GM23338 (cell line): ENCODE data around the gene F12. TPM values are rescaled to one million over a fixed set of nuclear protein-coding genes. Genes with fewer than 3 reads are reported as not detected.
A peak's percentile ranks its signal among the peaks of the same experiment; 100 is the strongest.

Experiments used
- ATAC-seq: fragments of 200-7000 bp; cut with Tn5 transposase; 3 replicates; pipeline ENCODE4 v1.9.1; 2020
- DNase-seq: peaks from one replicate; pipeline ENCODE4 v3.0.0-alpha.2; 2015; ENCODE audit warnings: low spot score
- H2AFZ ChIP-seq: fragments of 200-600 bp; sonication (generic); 2 replicates; pipeline ENCODE4 v1.8.0; 2016; ENCODE audit warnings: antibody characterized with exemption, mild to moderate bottlenecking, moderate library complexity
- H3F3A ChIP-seq: fragments of 200-600 bp; sonication (generic); replicated peaks from 2 replicates; pipeline ENCODE4 v1.8.0; 2017; ENCODE audit warnings: antibody characterized with exemption, mixed run types, low read depth
- H3K27ac ChIP-seq: fragments of 200-600 bp; sonication (generic); 2 replicates; pipeline ENCODE4 v1.6.1; 2016; ENCODE audit warnings: low read depth
- H3K27me3 ChIP-seq: fragments of 200-600 bp; sonication (generic); 2 replicates; pipeline ENCODE4 v1.8.0; 2016; ENCODE audit warnings: mild to moderate bottlenecking, mixed run types, moderate library complexity; ENCODE audit not compliant: insufficient read depth
- H3K36me3 ChIP-seq: fragments of 200-600 bp; sonication (generic); 2 replicates; pipeline ENCODE4 v1.8.0; 2016; ENCODE audit warnings: mild to moderate bottlenecking; ENCODE audit not compliant: insufficient read depth
- H3K4me1 ChIP-seq: fragments of 200-600 bp; sonication (generic); 2 replicates; pipeline ENCODE4 v1.8.0; 2016; ENCODE audit warnings: mild to moderate bottlenecking, moderate library complexity; ENCODE audit not compliant: insufficient read depth
- H3K4me2 ChIP-seq: fragments of 200-600 bp; sonication (generic); 2 replicates; pipeline ENCODE4 v1.7.1; 2017; ENCODE audit warnings: mixed run types
- H3K4me3 ChIP-seq: fragments of 200-600 bp; sonication (generic); 2 replicates; pipeline ENCODE4 v1.6.1; 2016; ENCODE audit warnings: mixed run types
- H3K79me2 ChIP-seq: fragments of 200-600 bp; sonication (generic); replicated peaks from 2 replicates; pipeline ENCODE4 v1.8.0; 2017; ENCODE audit warnings: mild to moderate bottlenecking; ENCODE audit not compliant: insufficient read depth
- H3K9me2 ChIP-seq: fragments of 200-600 bp; sonication (generic); 2 replicates; pipeline ENCODE4 v1.8.0; 2017; ENCODE audit not compliant: insufficient read depth
- H4K20me1 ChIP-seq: fragments of 200-600 bp; sonication (generic); replicated peaks from 2 replicates; pipeline ENCODE4 v1.8.0; 2017; ENCODE audit warnings: mild to moderate bottlenecking; ENCODE audit not compliant: insufficient read depth
- H3K27ac Mint-ChIP-seq: 2 replicates; pipeline ENCODE4 v1.8.0; 2020; ENCODE audit warnings: inconsistent platforms, mild to moderate bottlenecking, moderate library complexity, mixed read lengths
- H3K27me3 Mint-ChIP-seq: 3 replicates; pipeline ENCODE4 v1.8.0; 2022; ENCODE audit warnings: low read depth, mild to moderate bottlenecking, moderate library complexity, mixed read lengths, inconsistent platforms; ENCODE audit not compliant: insufficient read depth, poor library complexity
- H3K36me3 Mint-ChIP-seq: 3 replicates; pipeline ENCODE4 v1.8.0; 2021; ENCODE audit warnings: low read depth, mild to moderate bottlenecking, inconsistent platforms, moderate library complexity, mixed read lengths
- H3K4me1 Mint-ChIP-seq: 3 replicates; pipeline ENCODE4 v1.8.0; 2020; ENCODE audit warnings: mild to moderate bottlenecking, inconsistent platforms, mixed read lengths
- H3K4me3 Mint-ChIP-seq: 3 replicates; pipeline ENCODE4 v1.8.0; 2021; ENCODE audit warnings: moderate library complexity, mild to moderate bottlenecking, inconsistent platforms, mixed read lengths
- H3K9me3 Mint-ChIP-seq: 3 replicates; pipeline ENCODE4 v1.8.0; 2020; ENCODE audit warnings: moderate library complexity, mild to moderate bottlenecking, inconsistent platforms, mixed read lengths
- EZH2 ChIP-seq: fragments of 200-600 bp; sonication (generic); IDR thresholded peaks from one replicate; pipeline ENCODE4 v1.8.0; 2017; ENCODE audit warnings: antibody characterized with exemption, mild to moderate bottlenecking, low read depth; ENCODE audit not compliant: unreplicated experiment
- JUNB ChIP-seq: IDR thresholded peaks from one replicate; pipeline ENCODE4 v1.6.1; 2016; ENCODE audit warnings: antibody characterized with exemption; ENCODE audit not compliant: unreplicated experiment
- POLR2AphosphoS5 ChIP-seq: IDR thresholded peaks from 2 replicates; pipeline ENCODE4 v1.6.1; 2016; ENCODE audit warnings: antibody characterized with exemption, low read depth
- ZNF462 ChIP-seq: fragments of 250-450 bp; sonication (Bioruptor Pico); IDR thresholded peaks from 2 replicates; pipeline ENCODE4 v1.5.0; 2020; ENCODE audit warnings: mild to moderate bottlenecking, moderate library complexity
- polyA plus RNA-seq: library from polyadenylated mRNA; unstranded; fragments of >200 nt; fragmentation: Nextera tagmentation; extraction: Ambion mirVana; gene quantifications from 2 replicates; pipeline ENCODE4 v1.2.1, GENCODE V29; 2016
- total RNA-seq: library from RNA; depleted of rRNA; stranded (reverse); fragments of >200 nt; shearing (Covaris generic); gene quantifications from 2 replicates; pipeline ENCODE4 v1.2.3, GENCODE V29; 2014
- TF ChIP-seq, protein P1 (sequence below), 2 experiments: fragments of 200-600 bp in 1 of 2; sonication (generic) in 1 of 2; conservative IDR thresholded peaks; 2 replicates each; pipeline versions ENCODE4 v1.5.1 to v1.6.1; 2016 to 2017; ENCODE audit warnings: antibody characterized with exemption in 2 of 2, low read depth in 2 of 2, mild to moderate bottlenecking in 2 of 2, moderate library complexity in 1 of 2

The F12 gene
- total and polyA plus RNA-seq, 2 experiments from 2014 or later = 2.9 to 8.0 TPM

GRCh38 chr5:177390363-177391300 is 18.7 kb downstream of the F12 start:
- no peaks in the 10 kb centered on the region for H4K20me1 ChIP-seq
- DNase-seq (peak; percentile 94), ATAC-seq (peak; percentile 88)
- H3K9me3 Mint-ChIP-seq = no peaks in the 10 kb centered on the region
- no peak overlapping the region; the same call in 1 of the 2 replicates for H2AFZ ChIP-seq
- H3F3A ChIP-seq = 0 out of 2 replicates have a peak, but pooled peaks cover 8% of the 10 kb centered on the region
- no peak overlapping the region for H3K4me3 Mint-ChIP-seq
- H3K36me3 ChIP-seq = no peaks in the 10 kb centered on the region
- peaks cover 31% of the 10 kb centered on the region for H3K27me3 Mint-ChIP-seq
- H3K36me3 Mint-ChIP-seq = no peaks in the 10 kb centered on the region; the same call in 2 of the 3 replicates
- no peaks in the 10 kb centered on the region for H3K79me2 ChIP-seq
- H3K4me1 Mint-ChIP-seq = peaks cover 25% of the 10 kb centered on the region
- H3K4me1 ChIP-seq = no peaks in the 10 kb centered on the region
- no peak overlapping the region for H3K4me2 ChIP-seq
- H3K27ac Mint-ChIP-seq = no peak overlapping the region
- H3K4me3 ChIP-seq = no peak overlapping the region
- TF ChIP-seq, protein P1, sequence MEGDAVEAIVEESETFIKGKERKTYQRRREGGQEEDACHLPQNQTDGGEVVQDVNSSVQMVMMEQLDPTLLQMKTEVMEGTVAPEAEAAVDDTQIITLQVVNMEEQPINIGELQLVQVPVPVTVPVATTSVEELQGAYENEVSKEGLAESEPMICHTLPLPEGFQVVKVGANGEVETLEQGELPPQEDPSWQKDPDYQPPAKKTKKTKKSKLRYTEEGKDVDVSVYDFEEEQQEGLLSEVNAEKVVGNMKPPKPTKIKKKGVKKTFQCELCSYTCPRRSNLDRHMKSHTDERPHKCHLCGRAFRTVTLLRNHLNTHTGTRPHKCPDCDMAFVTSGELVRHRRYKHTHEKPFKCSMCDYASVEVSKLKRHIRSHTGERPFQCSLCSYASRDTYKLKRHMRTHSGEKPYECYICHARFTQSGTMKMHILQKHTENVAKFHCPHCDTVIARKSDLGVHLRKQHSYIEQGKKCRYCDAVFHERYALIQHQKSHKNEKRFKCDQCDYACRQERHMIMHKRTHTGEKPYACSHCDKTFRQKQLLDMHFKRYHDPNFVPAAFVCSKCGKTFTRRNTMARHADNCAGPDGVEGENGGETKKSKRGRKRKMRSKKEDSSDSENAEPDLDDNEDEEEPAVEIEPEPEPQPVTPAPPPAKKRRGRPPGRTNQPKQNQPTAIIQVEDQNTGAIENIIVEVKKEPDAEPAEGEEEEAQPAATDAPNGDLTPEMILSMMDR (conservative IDR thresholded peaks at IDR 0.05; ENCODE audit: low read depth in 2 of 2) = peak; percentile 93 to 98
- no peak for TF ChIP-seq JUNB
- H3K27ac ChIP-seq = no peak overlapping the region
- no peaks in the 10 kb centered on the region for H3K9me2 ChIP-seq
- peaks cover 18% of the 10 kb centered on the region; the same call in 1 of the 2 replicates for H3K27me3 ChIP-seq

DNA sequence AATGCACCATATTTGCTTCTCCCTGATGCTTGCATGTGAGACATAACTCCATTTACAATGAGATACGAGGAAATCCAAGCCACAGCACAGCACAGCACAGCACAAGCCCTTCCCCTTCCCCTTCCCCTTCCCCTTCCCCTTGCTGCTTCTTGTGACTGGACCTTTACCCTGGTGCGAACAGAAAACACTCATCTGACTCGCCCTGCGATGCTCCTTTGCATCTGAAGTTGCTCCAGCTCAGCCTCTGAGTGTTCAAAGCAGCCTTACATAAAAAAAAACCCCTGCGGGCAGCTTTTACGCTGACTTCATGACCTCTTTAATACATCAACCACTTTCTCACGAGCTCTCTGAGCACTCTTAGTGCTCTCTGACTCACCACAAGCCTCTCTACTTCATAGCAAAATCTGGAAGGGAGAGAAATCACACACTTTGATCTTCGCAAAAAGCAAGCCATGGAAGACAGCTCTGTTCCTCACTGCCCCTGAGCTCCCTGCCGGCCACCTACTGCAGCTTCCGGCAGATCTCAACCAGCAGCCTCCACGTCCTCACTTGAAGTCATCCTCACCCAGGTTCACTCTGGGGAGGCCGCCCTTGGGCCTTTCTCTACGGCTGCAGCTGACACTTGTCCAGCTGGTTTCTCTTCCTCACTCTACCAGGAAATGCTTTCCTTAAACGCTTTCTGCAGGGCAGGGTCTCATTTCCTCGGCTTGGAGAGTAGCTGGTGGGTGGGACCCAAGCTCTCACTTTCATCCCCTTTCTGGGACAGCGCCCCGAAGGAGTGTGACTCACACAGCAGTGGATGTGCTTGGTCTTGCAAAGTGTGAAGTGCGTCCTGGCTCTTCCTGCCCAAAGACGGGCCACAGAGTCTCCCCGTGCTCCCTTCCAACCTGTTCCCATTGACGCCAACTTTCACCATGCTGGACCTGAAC is 19.9 kb downstream of the F12 start:
- H3K27ac ChIP-seq = no peak overlapping the region
- no peaks in the 10 kb centered on the region for H3K4me1 ChIP-seq
- H3K4me3 ChIP-seq = no peak overlapping the region
- Mint-ChIP-seq H3K4me3 (no peak overlapping the region), H3K36me3 (no peaks in the 10 kb centered on the region; the same call in 2 of the 3 replicates), H3K9me3 (no peaks in the 10 kb centered on the region), H3K27me3 (peaks cover 31% of the 10 kb centered on the region), H3K27ac (no peak overlapping the region), H3K4me1 (peaks cover 21% of the 10 kb centered on the region)
- no peak overlapping the region; the same call in 1 of the 2 replicates for H2AFZ ChIP-seq
- H4K20me1 ChIP-seq = no peaks in the 10 kb centered on the region
- ATAC-seq (no peak), DNase-seq (no peak)
- H3K79me2 ChIP-seq = no peaks in the 10 kb centered on the region
- peaks cover 18% of the 10 kb centered on the region; the same call in 1 of the 2 replicates for H3K27me3 ChIP-seq
- H3K36me3 ChIP-seq = no peaks in the 10 kb centered on the region
- 0 out of 2 replicates have a peak, but pooled peaks cover 8% of the 10 kb centered on the region for H3F3A ChIP-seq
- H3K9me2 ChIP-seq = no peaks in the 10 kb centered on the region
- no peak overlapping the region for H3K4me2 ChIP-seq
- no peak for TF ChIP-seq EZH2
- TF ChIP-seq, protein P1 (conservative IDR thresholded peaks at IDR 0.05; ENCODE audit: low read depth in 2 of 2) = no peak
- no peak for TF ChIP-seq POLR2AphosphoS5
- TF ChIP-seq ZNF462 (CRISPR knock-in tag) = no peak
